Heart right ventricle (tissue), 16 donors: ENCODE results near the gene SPTBN5. TPM values are rescaled to one million over a fixed set of nuclear protein-coding genes. Genes with fewer than 3 reads are reported as not detected.

Experiments used
- ATAC-seq, 8 donors: fragments of 200-7000 bp; cut with Tn5 transposase; one replicate each; pipeline ENCODE4 v1.9.1; 2020; ENCODE audit warnings: mild to moderate bottlenecking in 8 of 8, moderate library complexity in 8 of 8, moderate number of reproducible peaks in 1 of 8
- DNase-seq, 2 donors: peaks; one replicate each; pipeline ENCODE4 v3.0.0-alpha.2; 2020
- H3K27ac ChIP-seq, 10 donors: fragments of 200-600 bp; sonication (generic) in 2 of 10; one replicate each; pipeline versions ENCODE4 v1.5.0 to v1.8.0; 2020 to 2022; ENCODE audit warnings: mild to moderate bottlenecking in 3 of 10
- H3K27me3 ChIP-seq, 7 donors: fragments of 200-600 bp; one replicate each; pipeline ENCODE4 v1.8.0; 2021 to 2022; ENCODE audit warnings: mild to moderate bottlenecking in 2 of 7
- H3K36me3 ChIP-seq, 9 donors: fragments of 200-600 bp; sonication (generic) in 1 of 9; one replicate each; pipeline versions ENCODE4 v1.5.0 to v1.8.0; 2020 to 2022; ENCODE audit warnings: mild to moderate bottlenecking in 2 of 9
- H3K4me1 ChIP-seq, 9 donors: fragments of 200-600 bp; sonication (generic) in 1 of 9; one replicate each; pipeline versions ENCODE4 v1.5.0 to v1.8.0; 2020 to 2022; ENCODE audit warnings: mild to moderate bottlenecking in 4 of 9
- H3K4me3 ChIP-seq, 10 donors: fragments of 200-600 bp; sonication (generic) in 2 of 10; one replicate each; pipeline versions ENCODE4 v1.5.0 to v1.8.0; 2020 to 2022; ENCODE audit warnings: mild to moderate bottlenecking in 7 of 10, moderate library complexity in 2 of 10
- H3K9me3 ChIP-seq, 11 donors: fragments of 200-600 bp in 10 of 11; sonication (generic) in 2 of 11; one replicate each; pipeline versions ENCODE4 v1.5.0 to v1.8.0; 2013 to 2022; ENCODE audit warnings: mild to moderate bottlenecking in 2 of 11, control low read depth in 1 of 11, moderate library complexity in 1 of 11
- WGBS, 2 donors: extraction: QIAGEN DNeasy Blood & Tissue Kit; methylation state at CpG; one replicate each; pipeline ENCODE4 v1.1.7; 2013; ENCODE audit warnings: inconsistent platforms in 1 of 2; 5-methylcytosine and 5-hydroxymethylcytosine counted together
- intact Hi-C, 10 donors: fragments of 100-400 bp; cut with DNase I; formaldehyde crosslinking; loops; one replicate each; pipeline versions ENCODE4 v1.11.1 to v1.14.2; 2022
- polyA plus RNA-seq, 2 donors: library from polyadenylated mRNA; stranded (reverse); fragments of 200-250 nt; gene quantifications; one replicate each; pipeline ENCODE4 v1.2.3, GENCODE V29; 2013
- total RNA-seq, 10 donors: library from RNA; stranded (reverse); fragmentation: NEBNext Ultra II Directional in 3 of 10; extraction: Animal tissue kit (Norgen Biotek cat#: 25700) in 3 of 10; gene quantifications; one replicate each; pipeline versions ENCODE4 v1.2.1 to v1.2.4, GENCODE V29; 2021 to 2023
- TF ChIP-seq, protein P1 (sequence below), 9 donors: fragments of 200-600 bp; sonication (generic) in 2 of 9; IDR thresholded peaks; one replicate each; pipeline versions ENCODE4 v1.5.0 to v1.8.0; 2021 to 2022; ENCODE audit warnings: antibody characterized with exemption in 9 of 9, mild to moderate bottlenecking in 5 of 9, moderate library complexity in 1 of 9
- donor health status: Arrhythmogenic right ventricular cardiomyopathy.
- donor health status: ischemic (EF 13 %, LVEDD 7.1; RV severe dilation, severe dysfunction).
- donor health status: healthy with polysubstance abuse.
- donor health status: DM: no; HTN: yes; CAD: no.
- donor health status: DM: no; HTN: no; CAD: no.
- donor health status: ischemic (EF 25% LVEDD 6.9; RV normal size, moderate dysfunction).
- donor health status: ischemic (EF 25% LVEDD 5.7; RV mildly dilated, moderate dysfunction).
- donor health status: healthy.
- donor health status: DM: yes; HTN: yes; CAD: no.
- donor health status: Ischemic cardiomyopathy.
- donor health status: ischemic (EF 35%, LVEDD 5.7; RV mildly dilated, moderate dysfunction).
- donor health status: nonischemic (EF 11% LVEDD 7.7; RV severe dilation, severe dysfunction).
- donor health status: DM: yes; HTN: yes; CAD: no.
- donor health status: PGD.
- donor health status: ischemic (EF 29% LVEDD 5.4; RV normal size, mild dysfunction).
- donor health status: nonischemic (EF 23%, LVEDD 6.1; RV moderate dilation, normal function).

Gene SPTBN5
- total and polyA plus RNA-seq, 12 donors, result 0.94 to 8.7 (median 2.4) TPM

DNA sequence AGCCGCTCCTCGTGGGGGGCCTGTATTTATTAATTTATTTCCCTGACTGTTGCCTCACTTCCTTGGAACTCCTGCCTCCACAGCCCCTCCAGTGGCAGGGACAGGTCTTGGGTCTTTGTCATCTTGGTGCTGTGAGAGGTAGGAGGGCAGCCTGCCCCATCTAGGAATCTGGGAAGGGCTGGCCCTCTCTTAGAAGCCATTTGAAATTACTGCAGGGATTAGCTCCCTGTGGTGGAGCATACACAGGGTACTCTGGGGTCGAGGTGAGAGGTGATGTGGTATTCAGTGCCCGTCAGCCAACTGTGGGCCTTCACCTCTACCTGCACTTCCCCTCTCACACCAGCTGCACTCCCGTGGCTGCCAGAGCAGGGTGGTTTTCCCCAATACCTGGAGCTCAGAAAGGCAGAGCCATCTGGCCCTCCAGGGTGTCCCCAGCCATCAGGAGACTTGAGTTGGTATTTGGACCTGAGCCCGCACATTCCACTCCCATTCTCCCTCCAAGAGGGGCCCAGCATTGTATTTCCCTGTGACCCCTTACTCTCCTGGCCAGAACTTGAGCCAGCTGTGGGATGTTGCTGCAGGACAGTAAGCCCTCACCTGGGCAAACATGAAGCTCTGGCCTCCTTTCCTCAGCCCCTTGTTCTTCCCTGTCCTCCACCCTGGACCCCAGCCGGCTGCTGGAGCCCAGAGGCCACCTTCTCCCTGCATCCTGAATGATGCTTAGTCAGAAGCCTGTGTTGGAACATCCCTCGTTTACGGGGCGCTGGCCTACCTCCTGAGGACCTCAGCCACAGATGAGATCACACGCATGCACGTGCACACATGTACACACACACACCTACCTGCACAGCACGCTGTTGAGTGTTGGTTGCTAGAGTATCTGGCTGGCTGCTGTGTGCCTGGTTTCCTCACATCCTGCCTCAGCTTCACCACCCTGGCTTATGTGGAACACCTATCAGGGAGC, 68.0 kb downstream of the SPTBN5 start:
- DNase-seq (no peak), ATAC-seq (no peak)
- intact Hi-C loops, result loop anchor here in 5 of 10 donors (5.0 to 10.0 kb wide), 6 partner anchors 54 to 161 kb away; partner anchors contain the start of genes EHD4 (in 5 of the 5), MAPKBP1 (in 1 of the 5) and SPTBN5 (in 1 of the 5)
- Histone ChIP-seq H3K36me3 (peaks cover 0 to 52% (median 7%) of the 10 kb centered on the region in 9 donors), H3K4me3 (no peak overlapping the region), H3K4me1 (peaks cover 0 to 27% (median 15%) of the 10 kb centered on the region in 9 donors), H3K27ac (no peak overlapping the region), H3K27me3 (no peaks in the 10 kb centered on the region), H3K9me3 (no peaks in the 10 kb centered on the region)
- WGBS, 2 donors, result 73 to 81% methylated on average over 12 to 13 of the region's 13 CpGs
- TF ChIP-seq, protein P1, sequence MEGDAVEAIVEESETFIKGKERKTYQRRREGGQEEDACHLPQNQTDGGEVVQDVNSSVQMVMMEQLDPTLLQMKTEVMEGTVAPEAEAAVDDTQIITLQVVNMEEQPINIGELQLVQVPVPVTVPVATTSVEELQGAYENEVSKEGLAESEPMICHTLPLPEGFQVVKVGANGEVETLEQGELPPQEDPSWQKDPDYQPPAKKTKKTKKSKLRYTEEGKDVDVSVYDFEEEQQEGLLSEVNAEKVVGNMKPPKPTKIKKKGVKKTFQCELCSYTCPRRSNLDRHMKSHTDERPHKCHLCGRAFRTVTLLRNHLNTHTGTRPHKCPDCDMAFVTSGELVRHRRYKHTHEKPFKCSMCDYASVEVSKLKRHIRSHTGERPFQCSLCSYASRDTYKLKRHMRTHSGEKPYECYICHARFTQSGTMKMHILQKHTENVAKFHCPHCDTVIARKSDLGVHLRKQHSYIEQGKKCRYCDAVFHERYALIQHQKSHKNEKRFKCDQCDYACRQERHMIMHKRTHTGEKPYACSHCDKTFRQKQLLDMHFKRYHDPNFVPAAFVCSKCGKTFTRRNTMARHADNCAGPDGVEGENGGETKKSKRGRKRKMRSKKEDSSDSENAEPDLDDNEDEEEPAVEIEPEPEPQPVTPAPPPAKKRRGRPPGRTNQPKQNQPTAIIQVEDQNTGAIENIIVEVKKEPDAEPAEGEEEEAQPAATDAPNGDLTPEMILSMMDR (IDR thresholded peaks at IDR 0.05), result no peak

- Histone ChIP-seq H3K27me3 (no peaks in the 10 kb centered on the region), H3K4me1 (peaks cover 0 to 26% (median 15%) of the 10 kb centered on the region in 9 donors), H3K4me3 (no peak overlapping the region), H3K36me3 (peaks cover 0 to 59% (median 7%) of the 10 kb centered on the region in 9 donors), H3K27ac (no peak overlapping the region), H3K9me3 (no peaks in the 10 kb centered on the region)
- ATAC-seq (no peak), DNase-seq (no peak)
- intact Hi-C loops, result loop anchor here in 5 of 10 donors (5.0 to 10.0 kb wide), 6 partner anchors 53 to 162 kb away; partner anchors contain the start of genes EHD4 (in 5 of the 5), MAPKBP1 (in 1 of the 5) and SPTBN5 (in 1 of the 5)
- 80 to 92% methylated on average over 10 of the region's 10 CpGs for WGBS, 2 donors
- TF ChIP-seq, protein P1 (IDR thresholded peaks at IDR 0.05), result no peak
Observed at GRCh38 chr15:41825145-41825544, 68.7 kb downstream of the SPTBN5 start.

- 93 to 95% methylated on average over 19 of the region's 19 CpGs for WGBS, 2 donors
- H3K4me3 ChIP-seq, result no peak overlapping the region
- H3K4me1 ChIP-seq, result peaks cover 0 to 17% (median 12%) of the 10 kb centered on the region in 9 donors
- H3K9me3 ChIP-seq, result no peaks in the 10 kb centered on the region
- DNase-seq, result no peak
- H3K27me3 ChIP-seq, result no peaks in the 10 kb centered on the region
- H3K36me3 ChIP-seq, result peaks cover 0 to 63% (median 8%) of the 10 kb centered on the region in 9 donors
- no peak for ATAC-seq
- TF ChIP-seq, protein P1 (IDR thresholded peaks at IDR 0.05), result no peak
- no peak overlapping the region for H3K27ac ChIP-seq
- intact Hi-C loops, result loop anchor here in 3 of 10 donors (10.0 kb wide), 1 partner anchor 151 kb away; the partner anchor contains the start of gene EHD4 (in 3 of the 3)
Observed at GRCh38 chr15:41824062-41824745, 69.6 kb downstream of the SPTBN5 start.

- no peaks in the 10 kb centered on the region for H3K9me3 ChIP-seq
- no peak overlapping the region for H3K27ac ChIP-seq
- no peak for ATAC-seq
- TF ChIP-seq, protein P1 (IDR thresholded peaks at IDR 0.05), result no peak
- H3K27me3 ChIP-seq, result no peaks in the 10 kb centered on the region
- H3K36me3 ChIP-seq, result peaks cover 0 to 70% (median 15%) of the 10 kb centered on the region in 9 donors
- intact Hi-C loops, result loop anchor here in 3 of 10 donors (10.0 kb wide), 1 partner anchor 151 kb away; the partner anchor contains the start of gene EHD4 (in 3 of the 3)
- H3K4me1 ChIP-seq, result peaks cover 0 to 10% (median 6%) of the 10 kb centered on the region in 9 donors
- no peak overlapping the region for H3K4me3 ChIP-seq
- DNase-seq, result no peak
- 82 to 92% methylated on average over 11 of the region's 11 CpGs for WGBS, 2 donors
Observed at GRCh38 chr15:41823502-41823901, 70.4 kb downstream of the SPTBN5 start.
